HG03039 (cell line): ENCODE data around the gene CALCR.
A peak's percentile ranks its signal among the peaks of the same experiment; 100 is the strongest.

Source experiments
- ATAC-seq: cut with Tn5 transposase; IDR thresholded peaks from one replicate; pipeline ENCODE4 v1.9.1; 2021; ENCODE audit warnings: mild to moderate bottlenecking, moderate library complexity; ENCODE audit not compliant: unreplicated experiment

CALCR gene

DNA sequence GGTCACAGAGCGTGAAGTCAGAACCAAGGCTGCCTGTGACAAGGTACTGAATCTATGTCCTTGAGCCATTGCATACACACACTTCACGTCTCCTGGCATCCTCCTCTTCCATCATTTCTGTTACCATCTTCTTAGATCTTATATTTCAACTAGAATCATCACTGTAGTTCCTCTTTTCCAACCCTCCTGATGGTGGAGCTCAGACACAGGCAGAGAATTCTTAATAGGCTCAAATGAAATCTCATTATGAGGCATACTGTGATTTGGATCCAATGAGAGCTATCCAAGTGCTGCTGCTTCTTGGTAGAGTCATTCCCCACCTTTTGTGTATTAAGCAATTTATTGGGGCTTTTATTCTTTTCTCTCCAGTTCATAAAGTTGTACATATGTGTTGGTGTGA lies 113.2 kb downstream of the CALCR start:
- ATAC-seq, result no peak

DNA sequence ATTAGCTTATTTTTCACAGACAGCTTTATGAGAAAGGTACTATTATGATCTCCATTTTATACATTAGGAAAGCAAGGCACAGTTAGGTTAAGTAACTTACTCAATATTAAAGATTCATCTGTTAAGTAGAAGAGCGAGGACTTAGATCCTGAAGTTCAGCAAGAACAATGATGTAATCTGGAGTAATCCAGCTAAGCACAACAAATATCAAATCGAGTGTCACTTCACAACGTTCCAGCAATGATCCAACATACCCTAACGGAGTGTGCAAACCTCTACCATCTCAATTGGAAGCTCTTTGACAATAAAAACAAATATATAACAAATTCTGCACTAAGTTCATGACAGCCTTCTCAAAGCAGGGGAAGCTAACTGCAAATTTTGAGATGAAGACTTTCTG lies 121.3 kb downstream of the CALCR start:
- ATAC-seq, result no peak

GRCh38 chr7:93448176-93448575 lies 126.3 kb downstream of the CALCR start:
- ATAC-seq, result no peak

GRCh38 chr7:93447509-93447908 lies 127.0 kb downstream of the CALCR start:
- ATAC-seq, result no peak

GRCh38 chr7:93442478-93443224 lies 131.9 kb downstream of the CALCR start:
- peak; percentile 78 for ATAC-seq

DNA sequence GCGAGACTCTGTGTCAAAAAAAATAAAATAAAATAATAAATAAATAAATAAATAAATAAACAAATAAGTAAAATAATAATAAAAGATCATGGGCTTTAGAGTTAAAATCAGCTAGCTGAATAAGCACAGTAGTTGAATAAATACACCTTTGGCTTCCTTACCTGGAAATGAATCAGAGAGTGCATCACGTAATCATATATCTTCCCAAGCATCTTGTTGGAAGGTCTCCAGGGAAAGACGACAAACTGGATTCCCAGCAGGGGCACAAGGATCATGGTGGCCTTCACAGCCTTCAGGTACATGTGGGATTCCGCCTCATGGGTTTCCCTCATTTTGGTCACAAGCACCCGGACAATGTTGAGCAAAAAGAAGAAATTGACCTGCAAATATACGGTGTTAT lies 138.7 kb downstream of the CALCR start:
- no peak for ATAC-seq

GRCh38 chr7:93432130-93432529 lies 142.4 kb downstream of the CALCR start:
- ATAC-seq, result no peak

GRCh38 chr7:93430917-93431588 lies 143.5 kb downstream of the CALCR start:
- no peak for ATAC-seq

DNA sequence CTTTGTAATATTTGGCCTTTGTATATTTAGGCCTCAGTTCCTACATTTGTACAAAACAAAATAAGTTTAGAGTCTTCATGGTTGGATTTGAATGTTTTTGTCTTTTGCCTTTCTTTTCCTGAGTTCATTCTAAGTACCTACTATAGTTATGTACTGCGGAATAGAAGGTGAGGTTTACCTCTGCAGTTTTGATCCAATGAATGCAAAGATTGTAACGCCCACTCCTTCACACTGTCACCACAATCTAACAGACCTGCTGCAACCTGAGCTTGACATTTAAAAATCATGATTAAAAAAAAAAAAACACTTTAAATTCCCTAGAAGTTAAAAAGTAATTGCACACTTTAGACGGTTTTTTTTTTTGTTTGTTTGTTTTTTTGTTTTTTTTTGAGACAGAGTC lies 145.0 kb downstream of the CALCR start:
- no peak for ATAC-seq

DNA sequence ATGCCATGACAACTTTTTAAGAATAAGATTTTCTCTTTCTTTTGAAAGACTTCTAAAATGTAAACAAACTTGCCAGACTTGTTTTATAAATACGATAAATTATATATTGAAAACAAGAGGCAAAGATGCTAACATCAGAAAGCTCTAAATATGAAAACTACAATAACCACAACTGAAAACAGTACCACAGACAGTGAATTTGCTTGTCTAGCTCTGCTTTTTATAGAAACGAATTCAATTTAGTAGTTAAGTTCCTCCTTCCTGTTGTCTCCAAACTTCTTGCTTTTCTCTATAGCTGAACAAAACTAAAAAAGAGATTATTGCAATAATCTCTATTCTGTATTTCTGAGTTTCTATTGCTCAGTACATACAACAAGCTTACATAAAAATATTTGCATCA lies 147.4 kb downstream of the CALCR start:
- no peak for ATAC-seq

DNA sequence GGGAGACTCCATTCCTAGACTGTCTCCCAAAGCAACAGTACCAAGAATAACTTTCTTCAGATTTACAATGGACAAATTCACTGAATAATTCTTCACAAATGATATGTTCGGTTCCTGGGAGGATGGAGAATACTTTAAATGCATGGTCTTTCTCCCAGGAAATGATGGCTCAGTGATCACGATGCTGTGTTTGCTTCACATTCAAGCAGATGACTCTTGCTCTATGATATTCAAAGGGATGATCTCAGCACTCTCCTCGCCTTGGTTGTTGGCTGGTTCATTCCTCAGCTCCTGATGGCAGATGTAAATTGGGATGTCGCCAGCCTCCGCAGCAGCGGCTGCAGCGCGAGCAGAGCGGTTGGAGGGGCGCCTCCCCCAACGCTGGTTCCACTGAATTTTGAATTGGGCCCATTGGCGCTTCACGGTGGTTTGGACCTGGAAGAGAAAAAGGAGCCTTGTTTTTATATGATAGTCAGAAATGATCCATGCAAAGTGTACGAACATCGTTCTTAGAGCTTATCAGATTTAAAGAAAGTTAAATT lies 148.3 kb downstream of the CALCR start:
- ATAC-seq, result no peak

GRCh38 chr7:93414574-93414973 lies 159.9 kb downstream of the CALCR start:
- no peak for ATAC-seq

GRCh38 chr7:93409324-93409723 lies 165.2 kb downstream of the CALCR start:
- no peak for ATAC-seq

DNA sequence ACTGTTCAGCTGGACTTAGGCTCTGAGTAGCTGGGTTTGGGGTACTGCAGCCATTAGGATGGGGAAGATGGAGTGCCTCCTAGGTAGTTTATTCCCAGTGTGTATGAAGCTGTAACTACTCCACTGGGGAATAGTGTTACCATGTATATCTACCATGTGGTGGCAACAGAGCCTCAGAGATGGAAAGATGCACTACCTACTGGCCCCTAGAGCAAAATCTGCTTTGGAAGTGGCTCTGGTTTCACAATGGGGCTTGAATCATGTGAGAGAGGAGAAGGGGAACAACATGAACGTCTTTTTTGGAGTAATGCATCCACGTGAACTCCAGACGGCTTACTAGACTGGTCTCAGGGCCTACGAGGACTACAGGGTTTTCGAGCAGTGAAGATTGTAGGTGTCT lies 167.3 kb downstream of the CALCR start:
- ATAC-seq, result no peak

- no peak for ATAC-seq
Observed at GRCh38 chr7:93402944-93403343, 171.6 kb downstream of the CALCR start.

DNA sequence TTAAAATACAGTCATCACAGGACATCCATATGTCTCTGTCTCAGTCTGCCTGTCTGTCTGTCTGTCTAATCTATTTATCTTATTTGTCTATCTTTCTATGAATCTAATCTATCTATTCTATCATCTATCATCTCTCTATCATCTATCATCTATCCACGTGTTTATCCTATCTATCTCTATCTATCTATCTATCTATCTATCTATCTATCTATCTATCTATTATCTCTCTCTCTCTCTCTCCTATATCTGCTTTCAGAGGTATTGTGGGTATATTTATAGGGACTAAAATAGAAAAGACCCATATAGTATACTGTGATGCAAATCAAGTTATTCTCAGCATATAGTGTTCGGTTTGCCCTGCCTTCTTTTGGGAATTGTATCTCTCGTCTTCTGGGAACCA lies 174.9 kb downstream of the CALCR start:
- no peak for ATAC-seq

GRCh38 chr7:93392984-93393383 lies 181.5 kb downstream of the CALCR start:
- ATAC-seq, result no peak

GRCh38 chr7:93390660-93391059 lies 183.9 kb downstream of the CALCR start:
- ATAC-seq, result no peak

- no peak for ATAC-seq
Observed at GRCh38 chr7:93382362-93382761, 192.2 kb downstream of the CALCR start.

DNA sequence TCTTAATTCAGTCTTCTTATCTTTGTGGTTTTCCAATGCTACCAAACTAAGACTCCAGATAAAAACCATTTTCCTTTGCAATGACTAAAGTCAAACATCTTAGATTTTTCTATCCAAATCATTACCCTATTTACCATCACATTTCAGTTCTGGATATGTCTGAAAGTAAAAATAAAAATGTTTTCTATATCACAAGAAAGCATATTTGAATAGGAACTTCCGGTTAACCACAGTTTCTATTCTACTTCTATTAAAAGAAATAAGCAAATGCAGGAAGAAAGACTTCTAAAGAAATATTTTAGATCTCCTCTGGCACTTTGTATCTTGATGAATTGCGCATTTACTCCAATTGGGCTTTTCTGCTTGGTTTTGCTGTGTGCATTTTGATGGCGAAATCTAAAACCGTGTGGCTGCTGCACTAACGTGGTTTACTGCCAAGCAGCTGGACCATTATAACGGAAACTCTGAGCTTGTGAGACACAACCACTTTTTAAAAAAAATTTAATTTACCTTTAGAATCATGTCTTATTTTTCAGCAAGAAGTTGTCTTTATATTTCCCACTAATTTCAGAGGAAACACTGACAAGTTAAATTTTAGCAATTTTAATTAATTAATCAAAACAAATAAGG lies 196.3 kb downstream of the CALCR start:
- peak; percentile 41 for ATAC-seq

DNA sequence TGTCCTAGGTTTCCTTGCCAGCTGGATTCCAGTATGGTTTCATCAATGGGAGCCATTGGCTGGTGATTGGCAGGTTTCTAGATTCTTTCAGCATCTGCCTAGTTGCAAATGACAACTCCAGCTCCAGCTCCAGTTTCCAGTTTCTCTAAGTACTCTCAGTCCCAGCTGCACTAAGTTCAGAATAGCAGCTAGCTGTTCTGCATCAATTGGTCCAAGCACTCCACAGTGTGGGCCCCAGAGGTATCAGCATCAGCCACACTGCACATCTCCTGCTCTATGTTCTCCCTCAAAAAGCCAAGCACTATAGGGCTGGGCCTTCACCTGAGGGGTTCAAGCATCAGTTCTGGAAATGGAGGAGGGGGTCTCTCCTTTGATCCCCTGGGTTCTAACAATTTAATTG lies 198.9 kb downstream of the CALCR start:
- ATAC-seq, result no peak
